ENCODE results near the gene TGFBR3. TPM values are rescaled to one million over a fixed set of nuclear protein-coding genes. Genes with fewer than 3 reads are reported as not detected.

TGFBR3 gene
- total and polyA plus RNA-seq, 2 of the 4 experiments (the other 2 are of a cell fraction) = 3.0 to 11.3 TPM

DNA sequence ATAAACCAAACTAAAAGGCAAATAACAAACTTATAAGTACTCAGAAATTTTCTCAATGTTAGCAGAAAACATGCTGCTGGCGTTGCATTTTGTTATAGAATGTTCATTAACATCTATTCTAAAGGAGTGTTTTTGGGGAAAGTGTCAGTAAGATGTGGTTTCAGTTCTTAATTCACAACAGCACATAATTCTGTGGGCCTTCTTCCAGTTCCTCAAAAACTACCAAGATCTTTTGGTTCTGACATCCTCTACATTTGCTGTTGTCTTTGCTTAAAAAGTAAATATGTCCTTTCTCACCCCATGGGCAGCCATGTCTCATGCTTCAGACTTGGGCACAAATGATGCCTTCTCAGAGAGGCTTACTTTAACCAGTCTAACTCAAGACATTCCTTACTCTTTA is 232.8 kb downstream of the TGFBR3 start:
- Histone ChIP-seq H2BK15ac (ENCODE audit: low read depth, low read length) (no peak overlapping the region), H3K56ac (ENCODE audit: extremely low read depth, insufficient read depth, low read length) (no peak overlapping the region), H3K9ac (ENCODE audit: low read depth, low read length) (no peak overlapping the region), H3K14ac (replicated peaks; ENCODE audit: low read depth, low read length) (no peak overlapping the region), H3K36me3 (ENCODE audit: control insufficient read depth, insufficient read depth, low read length) (no peaks in the 10 kb centered on the region), H4K20me1 (ENCODE audit: insufficient read depth, low read length) (no peaks in the 10 kb centered on the region), H3K9me3 (ENCODE audit: control insufficient read depth, insufficient read depth, low read length) (no peaks in the 10 kb centered on the region), H3K4me1 (ENCODE audit: control insufficient read depth, insufficient read depth, low read length) (peaks cover 15% of the 10 kb centered on the region), H2BK20ac (ENCODE audit: low read depth, low read length) (no peak overlapping the region), H2AFZ (replicated peaks; ENCODE audit: low read length, poor library complexity) (no peak overlapping the region), H2AK9ac (replicated peaks; ENCODE audit: low read depth, low read length, poor library complexity) (no peak overlapping the region), H3K79me1 (ENCODE audit: low read depth in 1 of 2, low read length in 2 of 2) (no peaks in the 10 kb centered on the region), H2BK120ac (ENCODE audit: low read depth, low read length) (no peak overlapping the region), H4K5ac (ENCODE audit: low read depth, low read length) (no peak overlapping the region), H3K23ac (ENCODE audit: low read depth, low read length) (no peak overlapping the region), H2AK5ac (ENCODE audit: low read depth, low read length) (no peak overlapping the region), H3K4me3 (ENCODE audit: insufficient read depth, low read depth, low read length) (no peak overlapping the region), H2BK5ac (ENCODE audit: low read depth, low read length, poor library complexity, severe bottlenecking) (no peak overlapping the region), H3K27ac (ENCODE audit: insufficient read depth, low read length) (no peak overlapping the region), H3K4me2 (ENCODE audit: low read depth, low read length) (no peak overlapping the region), H3K4ac (ENCODE audit: low read depth, low read length) (no peak overlapping the region), H4K8ac (ENCODE audit: low read depth in 2 of 2, low read length in 2 of 2) (no peak overlapping the region), H3K27me3 (ENCODE audit: control insufficient read depth, insufficient read depth, low read length) (no peaks in the 10 kb centered on the region), H3K18ac (ENCODE audit: low read depth, low read length) (no peak overlapping the region), H3K9me1 (ENCODE audit: insufficient read depth, low read length) (peaks cover 7% of the 10 kb centered on the region), H4K91ac (ENCODE audit: insufficient read depth, low read depth, low read length) (no peak overlapping the region)
- CTCF ChIA-PET = no interaction called here
- WGBS, 2 experiments (ENCODE audit: extremely low coverage in 2 of 2, insufficient read length in 1 of 2) = no CpG with 5 or more reads among the region's 1 CpG
- dilution Hi-C loops (cut with HindIII; ENCODE audit: low sequenced_read_pairs, unreplicated experiment) (no loop called here), intact Hi-C loops (cut with micrococcal nuclease) (no loop called here), in situ Hi-C loops (cut with MboI; ENCODE audit: low sequenced_read_pairs) (no loop called here)
- ATAC-seq (ENCODE audit: low read depth) (no peak), DNase-seq (no peak)
- POLR2A ChIA-PET (ENCODE audit: unreplicated experiment) = no interaction called here
- TF ChIP-seq, protein P1, sequence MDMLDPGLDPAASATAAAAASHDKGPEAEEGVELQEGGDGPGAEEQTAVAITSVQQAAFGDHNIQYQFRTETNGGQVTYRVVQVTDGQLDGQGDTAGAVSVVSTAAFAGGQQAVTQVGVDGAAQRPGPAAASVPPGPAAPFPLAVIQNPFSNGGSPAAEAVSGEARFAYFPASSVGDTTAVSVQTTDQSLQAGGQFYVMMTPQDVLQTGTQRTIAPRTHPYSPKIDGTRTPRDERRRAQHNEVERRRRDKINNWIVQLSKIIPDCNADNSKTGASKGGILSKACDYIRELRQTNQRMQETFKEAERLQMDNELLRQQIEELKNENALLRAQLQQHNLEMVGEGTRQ (IDR thresholded peaks at IDR 0.05; ENCODE audit: low read depth, low read length) = no peak
- TF ChIP-seq CEBPB (IDR thresholded peaks at IDR 0.05; ENCODE audit: low read depth, low read length) = no peak
- no peak for TF ChIP-seq SMC3 (IDR thresholded peaks at IDR 0.05; ENCODE audit: low read depth, low read length)
- no peak for TF ChIP-seq MAFK (IDR thresholded peaks at IDR 0.05; ENCODE audit: low read depth, low read length)
- no peak for TF ChIP-seq MXI1 (IDR thresholded peaks at IDR 0.05; ENCODE audit: borderline replicate concordance, low read depth, low read length)
- TF ChIP-seq RCOR1 (IDR thresholded peaks at IDR 0.05; ENCODE audit: insufficient replicate concordance, low read length) = no peak
- no peak for TF ChIP-seq RAD21 (IDR thresholded peaks at IDR 0.05; ENCODE audit: low read length)
- TF ChIP-seq MAZ (IDR thresholded peaks at IDR 0.05; ENCODE audit: borderline replicate concordance, low read depth, low read length) = no peak
- TF ChIP-seq FOS (IDR thresholded peaks at IDR 0.05; ENCODE audit: low read depth, low read length) = no peak
- no TSS peak for BruUV-seq (replicated peaks)
